ENCODE measurements around the gene CFAP77.

DNA sequence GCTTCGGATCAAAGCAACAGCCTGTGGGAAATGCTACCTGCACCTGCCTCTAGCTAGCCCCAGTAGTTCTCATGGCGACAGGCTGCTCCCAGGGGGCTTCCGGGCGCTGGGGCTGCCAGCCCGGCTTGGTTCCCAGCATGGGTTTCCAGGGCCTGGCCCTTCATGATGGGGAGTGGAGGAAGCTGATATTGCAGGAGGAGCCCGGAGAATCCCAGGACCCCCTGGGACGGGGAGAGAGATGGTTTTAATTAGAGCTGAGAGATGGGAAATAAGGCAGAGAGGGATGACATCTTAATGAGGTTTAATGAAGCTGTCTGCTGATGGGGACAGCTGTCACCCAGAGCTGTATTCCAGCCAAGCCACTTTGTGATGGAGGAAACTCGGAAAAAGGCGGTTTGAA lies 78.6 kb downstream of the CFAP77 start:
- TF ChIP-seq CTCF (IDR thresholded peaks at IDR 0.05) (no peak), POLR2A (IDR thresholded peaks at IDR 0.05) (no peak)
